ENCODE data around the gene ARL14. TPM values are rescaled to one million over a fixed set of nuclear protein-coding genes. Genes with fewer than 3 reads are reported as not detected.

ARL14 gene
- total and polyA plus RNA-seq, 12 donors: not detected

DNA sequence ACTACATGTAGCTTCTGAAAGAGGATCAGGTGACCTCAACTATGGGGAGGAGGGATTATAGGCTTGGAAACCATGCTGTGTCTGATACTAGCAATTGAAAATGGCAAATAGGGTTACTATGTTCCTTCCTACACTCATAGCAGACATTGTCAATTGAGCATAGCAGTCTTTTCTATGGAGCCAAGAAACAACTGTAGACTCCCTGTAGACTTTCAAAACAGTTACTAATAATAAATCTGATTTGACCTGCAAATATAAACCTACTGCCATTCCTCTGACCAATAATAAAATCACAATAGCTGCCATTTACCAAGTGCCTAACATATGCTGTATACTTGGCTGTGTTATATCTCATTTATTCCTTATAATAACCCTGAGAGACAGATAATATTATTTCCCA lies 8.5 kb upstream of the ARL14 start:
- intact Hi-C loops (cut with DNase I): no loop called here
- no peaks in the 10 kb centered on the region for H3K9me3 ChIP-seq
- no peaks in the 10 kb centered on the region for H3K4me1 ChIP-seq
- DNase-seq (no peak), ATAC-seq (no peak)
- no peak overlapping the region for H3K4me3 ChIP-seq
- TF ChIP-seq, protein P1, sequence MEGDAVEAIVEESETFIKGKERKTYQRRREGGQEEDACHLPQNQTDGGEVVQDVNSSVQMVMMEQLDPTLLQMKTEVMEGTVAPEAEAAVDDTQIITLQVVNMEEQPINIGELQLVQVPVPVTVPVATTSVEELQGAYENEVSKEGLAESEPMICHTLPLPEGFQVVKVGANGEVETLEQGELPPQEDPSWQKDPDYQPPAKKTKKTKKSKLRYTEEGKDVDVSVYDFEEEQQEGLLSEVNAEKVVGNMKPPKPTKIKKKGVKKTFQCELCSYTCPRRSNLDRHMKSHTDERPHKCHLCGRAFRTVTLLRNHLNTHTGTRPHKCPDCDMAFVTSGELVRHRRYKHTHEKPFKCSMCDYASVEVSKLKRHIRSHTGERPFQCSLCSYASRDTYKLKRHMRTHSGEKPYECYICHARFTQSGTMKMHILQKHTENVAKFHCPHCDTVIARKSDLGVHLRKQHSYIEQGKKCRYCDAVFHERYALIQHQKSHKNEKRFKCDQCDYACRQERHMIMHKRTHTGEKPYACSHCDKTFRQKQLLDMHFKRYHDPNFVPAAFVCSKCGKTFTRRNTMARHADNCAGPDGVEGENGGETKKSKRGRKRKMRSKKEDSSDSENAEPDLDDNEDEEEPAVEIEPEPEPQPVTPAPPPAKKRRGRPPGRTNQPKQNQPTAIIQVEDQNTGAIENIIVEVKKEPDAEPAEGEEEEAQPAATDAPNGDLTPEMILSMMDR (IDR thresholded peaks at IDR 0.05): no peak
- no peak overlapping the region for H3K27ac ChIP-seq
- H3K27me3 ChIP-seq: no peaks in the 10 kb centered on the region
- no peaks in the 10 kb centered on the region for H3K36me3 ChIP-seq

DNA sequence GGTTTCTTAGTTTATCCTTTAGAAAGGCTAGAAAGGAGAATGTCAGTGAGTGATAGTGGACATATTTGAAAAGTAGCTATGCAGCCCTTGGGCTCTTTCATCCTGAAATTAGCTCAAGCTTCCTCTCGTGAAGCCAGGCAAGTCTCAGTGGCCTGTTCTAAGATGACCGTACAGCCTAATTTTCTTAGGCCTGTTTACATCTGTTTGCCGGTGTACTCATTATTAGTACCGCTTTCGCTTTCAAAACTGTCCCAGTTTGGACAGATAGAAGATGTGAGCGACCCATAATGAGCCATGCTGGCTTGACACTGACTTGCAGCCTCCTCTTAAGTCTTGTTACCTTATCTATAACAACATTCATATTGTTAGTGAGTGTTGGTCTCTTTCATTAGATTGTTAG lies 5.7 kb upstream of the ARL14 start:
- Histone ChIP-seq H3K36me3 (no peaks in the 10 kb centered on the region), H3K27ac (no peak overlapping the region), H3K4me3 (no peak overlapping the region), H3K9me3 (no peaks in the 10 kb centered on the region), H3K27me3 (no peaks in the 10 kb centered on the region), H3K4me1 (no peaks in the 10 kb centered on the region)
- intact Hi-C loops (cut with DNase I): no loop called here
- TF ChIP-seq, protein P1 (IDR thresholded peaks at IDR 0.05): no peak
- WGBS, 2 donors: 78 to 82% methylated on average over 6 of the region's 6 CpGs
- DNase-seq (no peak), ATAC-seq (no peak)

DNA sequence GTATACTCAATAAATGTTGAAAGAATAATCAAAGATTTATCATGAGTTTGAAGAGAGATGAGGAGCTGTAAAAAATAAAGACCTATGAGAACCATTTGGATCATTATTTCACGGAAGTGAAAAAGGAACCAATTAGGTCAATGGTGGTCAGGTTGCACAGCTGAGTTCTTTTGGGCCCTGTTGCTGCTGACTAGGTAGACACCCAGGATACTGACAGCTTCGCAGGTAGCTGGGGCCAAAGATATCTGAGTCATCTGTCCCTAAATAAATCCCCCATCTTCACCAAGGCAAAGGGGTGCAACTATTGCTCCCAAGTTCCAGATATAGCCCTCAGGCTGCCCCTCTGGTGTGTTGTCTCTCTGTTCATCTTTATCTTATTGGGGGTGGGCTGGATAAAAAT lies 5.0 kb upstream of the ARL14 start:
- intact Hi-C loops (cut with DNase I): no loop called here
- Histone ChIP-seq H3K9me3 (no peaks in the 10 kb centered on the region), H3K4me3 (no peak overlapping the region), H3K36me3 (no peaks in the 10 kb centered on the region), H3K4me1 (no peaks in the 10 kb centered on the region), H3K27me3 (no peaks in the 10 kb centered on the region), H3K27ac (no peak overlapping the region)
- 89 to 90% methylated on average over 2 of the region's 2 CpGs for WGBS, 2 donors
- TF ChIP-seq, protein P1 (IDR thresholded peaks at IDR 0.05): no peak
- no peak for DNase-seq
- ATAC-seq: no peak

DNA sequence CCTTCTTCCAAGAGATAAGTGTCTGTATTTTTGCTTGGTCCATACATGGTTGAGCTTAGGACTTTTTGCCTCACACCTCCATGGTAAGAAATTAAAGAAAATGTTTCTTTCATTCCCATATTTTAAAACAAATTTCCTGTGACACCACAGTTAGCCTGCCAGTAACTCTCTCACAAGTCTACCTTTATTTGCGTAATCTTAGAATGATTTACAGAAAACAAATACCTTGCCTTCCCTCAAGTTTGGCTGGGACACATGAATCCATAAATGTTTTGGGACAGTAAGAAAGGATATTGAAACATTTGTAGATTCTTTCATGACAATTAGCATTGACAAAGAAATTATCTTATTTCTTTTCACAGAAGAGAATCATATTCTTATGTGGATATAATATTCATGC lies 3.8 kb upstream of the ARL14 start:
- TF ChIP-seq, protein P1 (IDR thresholded peaks at IDR 0.05): no peak
- no peak for ATAC-seq
- H3K4me1 ChIP-seq: no peaks in the 10 kb centered on the region
- no peaks in the 10 kb centered on the region for H3K9me3 ChIP-seq
- DNase-seq: no peak
- no peaks in the 10 kb centered on the region for H3K27me3 ChIP-seq
- WGBS, 2 donors: 99 to 100% methylated on average over 1 of the region's 1 CpG
- intact Hi-C loops (cut with DNase I): no loop called here
- H3K27ac ChIP-seq: no peak overlapping the region
- no peaks in the 10 kb centered on the region for H3K36me3 ChIP-seq
- no peak overlapping the region for H3K4me3 ChIP-seq

Measured in heart right ventricle (tissue), 16 donors.